Sigmoid colon (tissue), 4 donors: Measurements from ENCODE around the gene TLL2.

Experiments
- EP300 ChIP-seq, 4 donors: sonication (generic); formaldehyde crosslinking; IDR thresholded peaks; one replicate each; pipeline ENCODE4 v1.6.1; 2017; ENCODE audit warnings: antibody characterized with exemption in 4 of 4
- POLR2A ChIP-seq, 2 donors: fragments of 450-650 bp; IDR thresholded peaks; one replicate each; pipeline ENCODE4 v1.6.1; 2016; ENCODE audit warnings: antibody characterized with exemption in 2 of 2, mild to moderate bottlenecking in 2 of 2, moderate library complexity in 2 of 2
- POLR2AphosphoS5 ChIP-seq, 4 donors: sonication (generic); formaldehyde crosslinking; IDR thresholded peaks; one replicate each; pipeline ENCODE4 v1.6.1; 2017; ENCODE audit warnings: antibody characterized with exemption in 4 of 4
- TF ChIP-seq, protein P1 (sequence below), 4 experiments: fragments of 450-650 bp in 3 of 4; fragments of 200-600 bp in 1 of 4; IDR thresholded peaks; one replicate each; pipeline ENCODE4 v1.5.1; 2016 to 2019; ENCODE audit warnings: antibody characterized with exemption in 4 of 4, mild to moderate bottlenecking in 3 of 4, moderate library complexity in 2 of 4

DNA sequence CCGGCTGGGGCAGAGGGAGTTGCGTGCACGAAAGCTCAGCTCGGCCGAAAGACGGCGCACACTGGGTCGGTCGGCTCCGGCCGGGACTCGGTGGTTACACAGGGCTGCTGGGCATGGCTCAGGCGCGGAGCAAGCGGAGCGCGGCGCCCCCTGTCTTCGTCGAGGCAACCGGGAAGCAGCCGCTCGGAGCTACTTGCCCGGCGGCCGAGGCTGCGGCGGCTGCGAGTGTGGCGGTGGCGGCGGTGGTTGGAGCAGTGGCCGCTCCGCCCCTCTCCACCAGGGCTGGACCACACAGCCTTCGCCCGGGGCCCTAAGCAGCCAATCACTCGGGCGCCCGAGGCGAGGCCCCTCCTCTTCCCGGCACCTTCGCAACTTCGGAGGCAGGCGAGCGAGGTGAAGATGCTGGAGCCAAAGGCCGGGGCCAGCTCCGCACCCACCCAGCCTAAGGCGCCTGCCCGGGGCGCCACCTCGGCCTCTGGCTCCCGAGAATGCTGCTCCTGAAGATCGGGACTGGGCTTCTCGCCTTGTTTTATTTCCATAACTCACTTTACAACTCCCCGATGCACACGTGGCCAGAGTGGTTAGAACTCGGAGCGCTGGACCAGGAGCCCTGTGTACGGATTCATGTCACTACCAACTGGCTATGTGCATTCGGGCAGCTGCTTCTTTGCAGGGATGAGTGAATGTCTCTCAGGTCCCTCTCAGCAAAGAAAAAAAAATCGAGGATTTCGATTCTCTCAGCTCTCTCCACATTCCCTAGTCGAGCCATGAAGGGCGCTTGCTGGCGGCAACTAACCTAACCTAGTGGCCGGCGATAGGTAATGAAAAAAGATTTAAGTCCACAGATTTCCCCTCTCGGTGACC is at the start of gene TLL2:
- TF ChIP-seq POLR2A (IDR thresholded peaks at IDR 0.05): no peak
- TF ChIP-seq, protein P1, sequence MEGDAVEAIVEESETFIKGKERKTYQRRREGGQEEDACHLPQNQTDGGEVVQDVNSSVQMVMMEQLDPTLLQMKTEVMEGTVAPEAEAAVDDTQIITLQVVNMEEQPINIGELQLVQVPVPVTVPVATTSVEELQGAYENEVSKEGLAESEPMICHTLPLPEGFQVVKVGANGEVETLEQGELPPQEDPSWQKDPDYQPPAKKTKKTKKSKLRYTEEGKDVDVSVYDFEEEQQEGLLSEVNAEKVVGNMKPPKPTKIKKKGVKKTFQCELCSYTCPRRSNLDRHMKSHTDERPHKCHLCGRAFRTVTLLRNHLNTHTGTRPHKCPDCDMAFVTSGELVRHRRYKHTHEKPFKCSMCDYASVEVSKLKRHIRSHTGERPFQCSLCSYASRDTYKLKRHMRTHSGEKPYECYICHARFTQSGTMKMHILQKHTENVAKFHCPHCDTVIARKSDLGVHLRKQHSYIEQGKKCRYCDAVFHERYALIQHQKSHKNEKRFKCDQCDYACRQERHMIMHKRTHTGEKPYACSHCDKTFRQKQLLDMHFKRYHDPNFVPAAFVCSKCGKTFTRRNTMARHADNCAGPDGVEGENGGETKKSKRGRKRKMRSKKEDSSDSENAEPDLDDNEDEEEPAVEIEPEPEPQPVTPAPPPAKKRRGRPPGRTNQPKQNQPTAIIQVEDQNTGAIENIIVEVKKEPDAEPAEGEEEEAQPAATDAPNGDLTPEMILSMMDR (IDR thresholded peaks at IDR 0.05): peak; percentile 60 to 80 (median 73)
- TF ChIP-seq EP300 (IDR thresholded peaks at IDR 0.05): no peak
- peak in 3 of 4 donors; percentile 44 to 72 (median 58) for TF ChIP-seq POLR2AphosphoS5 (IDR thresholded peaks at IDR 0.05)
